RWPE1 (cell line): Measurements from ENCODE around the gene SAMD13.

Source experiments
- CTCF ChIA-PET: fragments of 350-600 bp; sonication (Branson Sonifier 250); formaldehyde crosslinking; extraction: SDS; loops from one replicate; lab custom pipeline; 2021; lab: Yijun Ruan, JAX
- POLR2A ChIA-PET: fragments of 400-600 bp; formaldehyde crosslinking; extraction: SDS; loops from one replicate; lab custom pipeline; 2020; ENCODE audit warnings: antibody characterized with exemption; ENCODE audit not compliant: low non-redundant PET; lab: Yijun Ruan, JAX
- DNase-seq: peaks from one replicate; pipeline ENCODE4 v3.0.0; 2012; ENCODE audit warnings: low spot score
- H3K27ac ChIP-seq: fragments of 450-650 bp; 2 replicates; pipeline ENCODE4 v1.5.1; 2017
- CTCF ChIP-seq: fragments of 450-650 bp; conservative IDR thresholded peaks from 2 replicates; pipeline ENCODE4 v1.5.1; 2017; ENCODE audit warnings: low read depth, mild to moderate bottlenecking

SAMD13 gene

GRCh38 chr1:84368441-84368840 is 66.9 kb downstream of the SAMD13 start:
- TF ChIP-seq CTCF: no peak
- H3K27ac ChIP-seq: no peak overlapping the region
- no peak for DNase-seq
- POLR2A ChIA-PET: no interaction called here
- CTCF ChIA-PET: no interaction called here

GRCh38 chr1:84370266-84370665 is 68.8 kb downstream of the SAMD13 start:
- TF ChIP-seq CTCF: no peak
- ChIA-PET POLR2A (no interaction called here), CTCF (interaction anchor here (0.5 kb wide), 1 partner anchor 56 kb away, joined by 4 read pairs; no protein-coding TSS in a partner anchor)
- no peak for DNase-seq
- no peak overlapping the region for H3K27ac ChIP-seq

- no peak for DNase-seq
- H3K27ac ChIP-seq: no peak overlapping the region
- no peak for TF ChIP-seq CTCF
- POLR2A ChIA-PET: no interaction called here
- CTCF ChIA-PET: no interaction called here
These were observed 69.4 kb downstream of the SAMD13 start for GRCh38 chr1:84370831-84371394.

DNA sequence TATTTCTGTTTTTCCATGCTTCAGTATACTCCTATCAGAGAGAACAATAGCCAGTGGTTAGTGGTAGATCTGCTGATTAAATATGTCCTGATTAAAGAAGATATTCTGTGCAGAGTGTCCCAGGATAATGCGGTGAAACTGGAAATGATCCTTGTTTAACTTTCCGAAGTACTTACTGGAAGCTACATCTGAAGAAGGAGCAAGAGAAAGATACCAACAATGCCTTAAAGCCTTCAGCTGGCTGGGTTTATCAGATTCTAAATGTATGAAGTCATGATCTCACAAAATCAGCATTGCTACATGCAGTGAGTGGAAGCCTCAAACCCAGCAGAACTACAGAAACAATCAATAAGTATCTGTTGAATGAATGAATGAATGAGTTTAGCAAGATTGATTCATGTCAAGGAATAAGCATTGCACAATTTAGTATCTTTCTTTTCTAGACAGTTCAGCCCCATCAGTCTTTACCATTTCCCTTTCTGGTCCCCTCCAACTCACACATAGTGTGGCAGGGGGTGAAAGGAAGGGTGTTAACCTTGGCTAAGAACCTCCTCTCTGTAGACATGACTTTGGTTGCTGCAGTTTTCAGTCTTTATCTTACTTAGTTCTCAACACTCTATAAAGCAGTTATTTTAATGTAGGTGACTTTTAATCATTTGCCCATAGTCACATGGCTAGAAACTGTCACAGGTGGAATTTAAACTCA is 72.1 kb downstream of the SAMD13 start:
- no peak for TF ChIP-seq CTCF
- no peak overlapping the region for H3K27ac ChIP-seq
- CTCF ChIA-PET: interaction anchor here (0.7 kb wide), 1 partner anchor 69 kb away, joined by 4 read pairs; no protein-coding TSS in a partner anchor
- no peak for DNase-seq
- POLR2A ChIA-PET: no interaction called here

DNA sequence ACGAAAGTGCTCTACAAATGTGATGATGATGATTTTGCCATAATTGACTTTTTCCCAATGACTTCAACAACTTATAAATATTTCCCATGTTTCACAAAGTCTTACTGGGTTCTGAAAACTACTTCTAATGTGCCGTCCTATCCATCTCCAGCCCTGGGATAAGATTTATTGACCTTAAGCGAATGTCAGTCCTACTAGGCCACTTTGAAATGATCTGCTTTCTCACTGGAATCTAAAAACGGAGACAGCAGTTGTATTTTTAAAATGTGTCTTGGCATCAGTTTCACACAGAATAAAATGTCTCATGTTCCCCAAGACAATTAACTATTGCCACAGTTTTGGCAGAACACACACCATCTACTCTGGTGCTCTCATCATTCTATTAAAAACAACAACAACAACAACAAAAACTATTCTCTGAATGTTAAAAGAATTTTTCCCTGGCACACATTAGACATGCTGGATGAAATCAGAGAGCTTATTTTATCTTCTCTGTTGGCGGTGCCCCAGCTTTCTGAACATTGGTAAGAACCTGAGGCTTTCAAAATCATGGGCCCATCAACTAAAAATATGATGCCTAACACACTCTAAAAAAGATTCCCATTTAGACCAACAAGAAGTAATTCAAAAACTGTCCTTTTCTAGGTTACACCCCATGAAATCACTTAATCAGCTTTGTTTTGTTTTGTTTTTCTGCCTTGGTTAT is 73.6 kb downstream of the SAMD13 start:
- no peak for TF ChIP-seq CTCF
- no peak overlapping the region for H3K27ac ChIP-seq
- DNase-seq: no peak
- CTCF ChIA-PET: no interaction called here
- POLR2A ChIA-PET: no interaction called here

DNA sequence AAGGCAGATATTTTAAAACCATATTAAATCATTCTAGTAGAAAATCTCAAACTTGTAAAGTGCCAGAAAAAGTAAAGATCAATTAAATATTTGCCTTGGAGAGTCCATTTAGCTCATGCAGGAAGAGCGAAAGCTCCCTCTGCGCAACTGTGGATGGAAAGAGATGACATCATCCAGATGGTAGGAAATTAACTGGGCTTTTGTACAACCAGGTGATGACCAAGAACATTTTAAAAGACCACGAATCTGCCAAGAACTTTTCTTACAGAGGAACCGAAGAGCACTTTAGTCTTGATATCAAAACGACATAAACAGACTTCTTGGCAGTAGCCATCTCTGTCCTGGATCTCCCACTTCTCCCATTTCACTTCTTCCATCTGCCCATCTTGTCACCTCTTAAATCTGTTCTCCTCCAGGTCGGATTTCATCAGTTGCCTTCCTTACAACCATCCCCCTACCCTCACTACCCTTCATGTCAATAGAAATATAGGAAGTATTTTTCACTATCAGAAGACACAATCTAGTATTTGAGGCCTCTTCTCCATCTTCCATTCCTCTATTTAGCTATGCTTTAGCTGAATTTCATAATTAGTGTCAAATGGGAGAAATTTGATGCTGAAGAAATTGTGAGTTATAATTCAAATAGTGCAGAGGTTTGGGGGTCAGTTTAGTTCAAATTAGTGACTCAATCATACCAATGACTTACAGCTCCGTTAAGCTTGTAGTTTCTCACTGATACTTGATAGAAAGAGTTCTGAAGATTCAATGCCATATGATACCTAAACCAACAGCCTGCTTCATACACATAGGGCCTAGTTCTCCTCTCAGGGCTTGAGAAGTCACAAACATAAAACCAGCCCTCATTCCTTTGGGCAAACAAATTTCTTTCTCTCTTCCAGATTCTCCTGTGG is 74.7 kb downstream of the SAMD13 start:
- H3K27ac ChIP-seq: no peak overlapping the region
- no peak for DNase-seq
- POLR2A ChIA-PET: no interaction called here
- CTCF ChIA-PET: interaction anchor here (0.5 kb wide), 1 partner anchor 57 kb away, joined by 4 read pairs; no protein-coding TSS in a partner anchor
- no peak for TF ChIP-seq CTCF
